OCI-LY1 (cell line): ENCODE results near the gene SLC13A1.

Source experiments
- H2AFZ ChIP-seq: fragments of 200-600 bp; sonication (generic), shearing (Covaris generic); 2 replicates; pipeline ENCODE4 v1.6.0; 2014; ENCODE audit warnings: antibody characterized with exemption, mild to moderate bottlenecking, low read length
- H3F3A ChIP-seq: fragments of 200-600 bp; sonication (generic), shearing (Covaris generic); 2 replicates; pipeline ENCODE4 v1.6.0; 2014; ENCODE audit warnings: mild to moderate bottlenecking, antibody characterized with exemption, low read length, moderate library complexity; ENCODE audit not compliant: insufficient read depth
- H3K27ac ChIP-seq: fragments of 200-600 bp; sonication (generic); 2 replicates; pipeline ENCODE4 v1.5.1; 2014; ENCODE audit warnings: low read length, mixed run types, mild to moderate bottlenecking, low read depth; ENCODE audit not compliant: poor library complexity, severe bottlenecking
- H3K27me3 ChIP-seq: fragments of 200-600 bp; sonication (generic); 2 replicates; pipeline ENCODE4 v1.6.0; 2014; ENCODE audit warnings: antibody characterized with exemption, mild to moderate bottlenecking, low read length, moderate library complexity; ENCODE audit not compliant: insufficient read depth
- H3K36me3 ChIP-seq: fragments of 200-600 bp; sonication (generic); 2 replicates; pipeline ENCODE4 v1.6.1; 2014; ENCODE audit warnings: mild to moderate bottlenecking, antibody characterized with exemption, low read length, moderate library complexity, mixed read lengths; ENCODE audit not compliant: insufficient read depth
- H3K4me1 ChIP-seq: fragments of 200-600 bp; sonication (generic); 2 replicates; pipeline ENCODE4 v1.5.1; 2014; ENCODE audit warnings: mild to moderate bottlenecking, low read length, moderate library complexity; ENCODE audit not compliant: insufficient read depth, severe bottlenecking
- H3K4me2 ChIP-seq: fragments of 200-600 bp; sonication (generic), shearing (Covaris generic); 2 replicates; pipeline ENCODE4 v1.6.1; 2014; ENCODE audit warnings: low read length
- H3K4me3 ChIP-seq: fragments of 200-600 bp; sonication (generic); 2 replicates; pipeline ENCODE4 v1.5.1; 2014; ENCODE audit warnings: low read length, low read depth, mild to moderate bottlenecking, mixed read lengths; ENCODE audit not compliant: poor library complexity, severe bottlenecking
- H3K79me2 ChIP-seq: fragments of 200-600 bp; shearing (Covaris generic); 2 replicates; pipeline ENCODE4 v1.6.1; 2016; ENCODE audit warnings: mixed run types, low read length, mixed read lengths; ENCODE audit not compliant: insufficient read depth
- H3K9ac ChIP-seq: fragments of 200-600 bp; sonication (generic), shearing (Covaris generic); 2 replicates; pipeline ENCODE4 v1.6.1; 2014; ENCODE audit warnings: mild to moderate bottlenecking, low read length, mixed read lengths
- H3K9me2 ChIP-seq: fragments of 200-600 bp; sonication (generic), shearing (Covaris generic); 2 replicates; pipeline ENCODE4 v1.6.1; 2014; ENCODE audit warnings: low read depth, mild to moderate bottlenecking, low read length, mixed read lengths
- H3K9me3 ChIP-seq: fragments of 200-600 bp; shearing (Covaris generic); 2 replicates; pipeline ENCODE4 v1.6.1; 2014; ENCODE audit warnings: low read length, mixed read lengths
- H4K20me1 ChIP-seq: fragments of 200-600 bp; sonication (generic), shearing (Covaris generic); 2 replicates; pipeline ENCODE4 v1.6.0; 2016; ENCODE audit warnings: mild to moderate bottlenecking, low read length; ENCODE audit not compliant: insufficient read depth
- EZH2 ChIP-seq: fragments of 200-600 bp; sonication (generic), shearing (Covaris generic); IDR thresholded peaks from 2 replicates; pipeline ENCODE4 v1.8.0; 2017; ENCODE audit warnings: borderline replicate concordance, mixed run types, mild to moderate bottlenecking, antibody characterized with exemption, low read length, moderate library complexity, mixed read lengths
- TF ChIP-seq, protein P1 (sequence below): fragments of 200-600 bp; sonication (generic), shearing (Covaris generic); IDR thresholded peaks from 2 replicates; pipeline ENCODE4 v1.5.1; 2017; ENCODE audit warnings: mild to moderate bottlenecking, antibody characterized with exemption, low read length, moderate library complexity, mixed read lengths

SLC13A1 gene

DNA sequence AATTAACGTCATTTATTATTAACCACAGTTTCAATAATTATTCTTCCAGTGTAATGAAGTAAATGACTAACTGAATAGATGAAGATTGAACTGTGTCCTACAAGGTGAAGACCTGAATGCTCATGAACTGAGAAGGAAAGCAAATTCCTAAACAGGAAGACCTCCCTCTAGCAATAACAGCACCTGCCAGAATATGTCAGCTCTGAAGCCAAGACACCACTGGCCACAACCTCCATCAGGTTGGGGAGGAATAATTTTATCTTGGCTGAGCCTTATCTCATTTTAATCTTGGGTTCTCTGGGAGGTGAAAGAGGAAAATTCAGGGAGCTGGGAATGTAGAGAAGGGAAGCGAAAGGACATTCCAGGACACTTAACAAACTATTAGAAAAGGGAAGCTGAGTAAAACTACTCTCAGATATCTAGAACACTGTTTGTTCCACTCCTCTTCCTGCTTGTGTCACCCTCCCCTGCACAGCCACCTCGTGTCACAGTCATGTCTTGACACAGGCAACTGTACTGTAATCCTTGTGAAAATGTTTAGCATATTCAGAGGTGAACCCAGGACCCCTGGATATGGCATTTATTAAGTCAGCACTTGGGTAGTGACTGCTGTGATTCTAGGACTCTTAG, 4.6 kb upstream of the SLC13A1 start:
- Histone ChIP-seq H3K27ac (no peak overlapping the region), H3K4me3 (no peak overlapping the region), H3K9me3 (no peaks in the 10 kb centered on the region), H3F3A (no peaks in the 10 kb centered on the region), H3K27me3 (no peaks in the 10 kb centered on the region), H2AFZ (no peak overlapping the region), H3K4me1 (no peaks in the 10 kb centered on the region), H3K9me2 (no peaks in the 10 kb centered on the region), H3K9ac (no peak overlapping the region), H4K20me1 (no peaks in the 10 kb centered on the region), H3K36me3 (no peaks in the 10 kb centered on the region), H3K79me2 (no peaks in the 10 kb centered on the region), H3K4me2 (no peak overlapping the region)
- TF ChIP-seq EZH2 = no peak
- TF ChIP-seq, protein P1, sequence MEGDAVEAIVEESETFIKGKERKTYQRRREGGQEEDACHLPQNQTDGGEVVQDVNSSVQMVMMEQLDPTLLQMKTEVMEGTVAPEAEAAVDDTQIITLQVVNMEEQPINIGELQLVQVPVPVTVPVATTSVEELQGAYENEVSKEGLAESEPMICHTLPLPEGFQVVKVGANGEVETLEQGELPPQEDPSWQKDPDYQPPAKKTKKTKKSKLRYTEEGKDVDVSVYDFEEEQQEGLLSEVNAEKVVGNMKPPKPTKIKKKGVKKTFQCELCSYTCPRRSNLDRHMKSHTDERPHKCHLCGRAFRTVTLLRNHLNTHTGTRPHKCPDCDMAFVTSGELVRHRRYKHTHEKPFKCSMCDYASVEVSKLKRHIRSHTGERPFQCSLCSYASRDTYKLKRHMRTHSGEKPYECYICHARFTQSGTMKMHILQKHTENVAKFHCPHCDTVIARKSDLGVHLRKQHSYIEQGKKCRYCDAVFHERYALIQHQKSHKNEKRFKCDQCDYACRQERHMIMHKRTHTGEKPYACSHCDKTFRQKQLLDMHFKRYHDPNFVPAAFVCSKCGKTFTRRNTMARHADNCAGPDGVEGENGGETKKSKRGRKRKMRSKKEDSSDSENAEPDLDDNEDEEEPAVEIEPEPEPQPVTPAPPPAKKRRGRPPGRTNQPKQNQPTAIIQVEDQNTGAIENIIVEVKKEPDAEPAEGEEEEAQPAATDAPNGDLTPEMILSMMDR = no peak

- Histone ChIP-seq H3K27me3 (no peaks in the 10 kb centered on the region), H3K9me2 (no peaks in the 10 kb centered on the region), H2AFZ (no peak overlapping the region), H3K9ac (no peak overlapping the region), H3K36me3 (no peaks in the 10 kb centered on the region), H4K20me1 (no peaks in the 10 kb centered on the region), H3K4me2 (no peak overlapping the region), H3K9me3 (no peaks in the 10 kb centered on the region), H3K79me2 (no peaks in the 10 kb centered on the region), H3K27ac (no peak overlapping the region), H3F3A (no peaks in the 10 kb centered on the region), H3K4me3 (no peak overlapping the region), H3K4me1 (no peaks in the 10 kb centered on the region)
- TF ChIP-seq, protein P1 = no peak
- TF ChIP-seq EZH2 = no peak
Observed at GRCh38 chr7:123201901-123202300, 2.1 kb upstream of the SLC13A1 start.

DNA sequence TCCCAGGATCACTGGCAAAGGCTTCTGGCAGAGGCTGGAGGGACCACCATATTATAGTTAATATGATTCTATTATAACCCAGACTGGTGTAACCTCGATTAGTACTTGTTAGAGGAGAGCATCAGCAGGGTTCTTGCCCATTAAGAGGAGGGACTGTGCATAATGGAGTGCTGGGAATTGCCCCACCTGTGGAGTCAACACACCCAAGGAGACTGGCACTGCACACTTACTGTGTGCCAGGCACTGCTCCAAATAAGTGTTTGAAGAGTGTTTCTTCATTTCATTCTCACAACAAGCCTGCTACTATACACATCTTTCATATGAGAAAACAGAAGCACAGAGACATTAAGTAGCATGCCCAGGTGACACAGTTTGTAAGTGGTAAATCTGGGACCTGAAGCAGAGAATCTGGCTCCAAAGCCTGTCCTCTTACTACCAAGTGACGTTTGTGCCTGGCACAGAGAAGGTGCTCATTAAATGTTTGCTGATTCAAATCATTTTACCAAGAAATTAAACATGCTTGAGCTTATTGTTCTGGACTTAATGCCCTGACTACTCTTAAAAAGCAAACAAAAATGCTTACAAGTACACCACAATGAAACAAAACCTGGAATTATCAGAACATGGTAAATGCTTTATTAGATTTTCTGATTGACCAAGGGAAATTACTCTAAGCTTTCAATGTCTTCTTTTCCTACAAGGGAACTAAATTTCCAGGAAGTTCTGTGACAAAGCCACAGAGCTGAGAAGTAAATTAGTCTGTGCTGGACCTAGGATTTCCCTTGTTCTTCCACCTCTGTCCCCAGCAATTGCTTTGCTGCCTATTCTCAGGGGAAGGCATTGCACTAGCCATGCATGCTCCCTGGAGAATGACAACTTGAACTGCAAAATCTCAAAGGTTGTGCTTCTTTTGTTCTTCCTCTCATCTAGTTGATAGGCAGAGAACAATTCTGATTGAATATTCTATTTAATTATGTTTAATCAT, 809 bp downstream of the SLC13A1 start:
- H3F3A ChIP-seq = no peaks in the 10 kb centered on the region
- H3K9me2 ChIP-seq = no peaks in the 10 kb centered on the region
- H3K27ac ChIP-seq = no peak overlapping the region

More for the DNA sequence above, 809 bp downstream of the SLC13A1 start:
- H3K9me3 ChIP-seq = no peaks in the 10 kb centered on the region
- no peak overlapping the region for H3K4me3 ChIP-seq
- H3K79me2 ChIP-seq = no peaks in the 10 kb centered on the region
- H3K36me3 ChIP-seq = no peaks in the 10 kb centered on the region
- H3K27me3 ChIP-seq = no peaks in the 10 kb centered on the region
- no peak for TF ChIP-seq EZH2
- TF ChIP-seq, protein P1 = no peak
- H2AFZ ChIP-seq = no peak overlapping the region
- no peak overlapping the region for H3K4me2 ChIP-seq
- H3K4me1 ChIP-seq = no peaks in the 10 kb centered on the region
- no peak overlapping the region for H3K9ac ChIP-seq
- no peaks in the 10 kb centered on the region for H4K20me1 ChIP-seq
